Activated T-cell treated with anti-CD3 and anti-CD28 coated beads, Interleukin-2, amount 50 U/mL, for 72 hours (primary cell): ENCODE measurements around the gene MUC22. TPM values are rescaled to one million over a fixed set of nuclear protein-coding genes. Genes with fewer than 3 reads are reported as not detected.
A peak's percentile ranks its signal among the peaks of the same experiment; 100 is the strongest.
"Not testable (repeated sequence)": the region's sequence is repeated elsewhere in the genome, so short reads cannot be mapped to it uniquely, and the experiment has no call there.

Experiments
- ATAC-seq, 2 donors: fragments of 150-1000 bp; cut with Tn5 transposase; replicated peaks in 1 of 2; 2 replicates each; pipeline ENCODE4 v1.10.0; 2021; ENCODE audit warnings: moderate library complexity in 2 of 2, mild to moderate bottlenecking in 1 of 2
- DNase-seq, 2 donors: peaks; one replicate each; pipeline ENCODE4 v3.0.0; 2021 to 2022; ENCODE audit warnings: mixed read lengths in 1 of 2
- H3K27ac Mint-ChIP-seq: one replicate; pipeline ENCODE4 v1.8.0; 2022; ENCODE audit warnings: mild to moderate bottlenecking, moderate library complexity, mixed read lengths
- H3K27me3 Mint-ChIP-seq: one replicate; pipeline ENCODE4 v1.8.0; 2022; ENCODE audit warnings: low read depth, mixed read lengths
- H3K36me3 Mint-ChIP-seq, 2 donors: one replicate each; pipeline ENCODE4 v1.8.0; 2022; ENCODE audit warnings: mixed read lengths in 2 of 2, mild to moderate bottlenecking in 1 of 2; ENCODE audit not compliant: insufficient read depth in 2 of 2
- H3K4me1 Mint-ChIP-seq: one replicate; pipeline ENCODE4 v1.8.0; 2022; ENCODE audit warnings: low read depth, mixed read lengths
- H3K4me3 Mint-ChIP-seq, 2 donors: one replicate each; pipeline ENCODE4 v1.8.0; 2022; ENCODE audit warnings: mild to moderate bottlenecking in 2 of 2, mixed read lengths in 2 of 2, moderate library complexity in 2 of 2
- H3K9me3 Mint-ChIP-seq, 2 donors: one replicate each; pipeline ENCODE4 v1.8.0; 2022; ENCODE audit warnings: mixed read lengths in 2 of 2
- total RNA-seq, 2 donors: library from RNA; stranded (reverse); gene quantifications; one replicate each; pipeline ENCODE4 v1.2.3, GENCODE V29; 2022

Gene MUC22
- total RNA-seq, 2 donors from 2014 or later = not detected

DNA sequence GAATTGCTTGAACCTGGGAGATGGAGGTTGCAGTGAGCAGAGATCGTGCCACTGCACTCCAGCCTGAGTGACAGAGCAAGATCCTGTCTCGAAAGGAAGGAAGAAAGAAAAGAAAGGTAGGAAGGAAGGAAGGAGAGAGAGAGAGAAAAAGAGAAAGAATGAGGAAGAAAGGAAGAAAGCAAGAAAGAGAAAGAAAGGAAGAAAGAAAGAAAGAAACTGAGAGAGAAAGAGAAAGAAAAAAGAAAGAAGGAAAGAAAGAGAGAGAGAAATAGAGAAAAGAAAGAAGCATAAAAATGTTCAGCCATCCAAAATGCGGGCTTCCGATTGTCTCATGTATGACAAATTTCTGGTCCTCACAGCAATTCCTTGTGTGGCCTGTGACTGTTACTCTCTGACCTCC lies 22.8 kb downstream of the MUC22 start:
- DNase-seq (no peak), ATAC-seq (no peak)
- no peaks in the 10 kb centered on the region for H3K9me3 Mint-ChIP-seq
- H3K4me1 Mint-ChIP-seq = peaks cover 27% of the 10 kb centered on the region
- H3K27me3 Mint-ChIP-seq = peaks cover 38% of the 10 kb centered on the region
- H3K27ac Mint-ChIP-seq = no peak overlapping the region
- H3K36me3 Mint-ChIP-seq = no peaks in the 10 kb centered on the region
- no peak overlapping the region for H3K4me3 Mint-ChIP-seq

GRCh38 chr6:31035862-31036497 lies 25.7 kb downstream of the MUC22 start:
- Mint-ChIP-seq H3K4me1 (peaks cover 27% of the 10 kb centered on the region), H3K27ac (no peak overlapping the region), H3K36me3 (no peaks in the 10 kb centered on the region), H3K4me3 (peak overlapping the region in 1 of 2 donors; percentile 11), H3K27me3 (peaks cover 50% of the 10 kb centered on the region), H3K9me3 (no peaks in the 10 kb centered on the region)
- DNase-seq (no peak), ATAC-seq (no peak)

DNA sequence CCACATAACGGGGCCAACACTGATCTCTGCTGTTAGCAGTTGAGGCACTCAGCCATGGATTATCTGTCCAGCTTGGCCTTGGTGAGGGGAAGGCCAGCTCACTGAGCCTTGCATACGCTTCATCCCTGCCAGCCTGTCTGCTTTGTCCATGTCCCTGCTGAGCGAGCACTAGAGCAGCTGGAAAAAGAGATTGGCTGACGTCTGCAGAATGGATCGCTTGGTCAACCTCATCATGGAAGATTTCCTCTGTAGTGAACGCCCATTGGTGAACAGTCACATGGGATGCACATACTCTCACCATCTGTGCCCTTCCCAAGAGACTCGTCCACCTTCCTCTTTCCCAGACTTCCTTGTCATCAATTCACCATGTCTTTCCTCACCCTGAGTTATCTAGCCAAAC lies 26.9 kb downstream of the MUC22 start:
- H3K9me3 Mint-ChIP-seq = no peaks in the 10 kb centered on the region
- no peak for ATAC-seq

GRCh38 chr6:31037682-31038081 lies 27.4 kb downstream of the MUC22 start:
- Mint-ChIP-seq H3K27me3 (peaks cover 33% of the 10 kb centered on the region), H3K4me1 (peaks cover 27% of the 10 kb centered on the region), H3K36me3 (no peaks in the 10 kb centered on the region), H3K4me3 (no peak overlapping the region), H3K27ac (no peak overlapping the region), H3K9me3 (no peaks in the 10 kb centered on the region)
- ATAC-seq = no peak
- DNase-seq = no peak

More for the DNA sequence above, 26.9 kb downstream of the MUC22 start:
- H3K4me1 Mint-ChIP-seq = peaks cover 27% of the 10 kb centered on the region
- no peak overlapping the region for H3K4me3 Mint-ChIP-seq
- no peak overlapping the region for H3K27ac Mint-ChIP-seq
- H3K36me3 Mint-ChIP-seq = no peaks in the 10 kb centered on the region
- H3K27me3 Mint-ChIP-seq = peaks cover 38% of the 10 kb centered on the region
- no peak for DNase-seq

DNA sequence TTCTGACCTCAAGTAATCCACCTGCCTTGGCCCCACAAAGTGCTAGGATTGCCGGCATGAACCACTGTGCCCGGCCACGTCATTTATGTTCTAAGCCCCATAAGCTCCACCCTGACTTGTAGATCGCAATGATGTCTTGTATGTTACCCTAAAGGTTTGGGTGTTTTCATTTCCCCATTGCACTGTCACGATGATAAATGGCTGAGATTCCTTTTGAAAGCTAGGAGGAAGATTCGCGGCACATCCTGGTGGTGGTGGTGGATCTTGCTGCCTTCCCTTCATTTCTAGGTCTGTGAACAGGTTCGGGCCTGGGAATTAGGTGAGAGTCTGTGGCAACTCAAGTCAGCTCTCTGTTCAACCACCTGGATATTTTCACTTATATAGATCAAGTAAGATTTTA lies 28.3 kb downstream of the MUC22 start:
- peaks cover 27% of the 10 kb centered on the region for H3K4me1 Mint-ChIP-seq
- no peak overlapping the region for H3K27ac Mint-ChIP-seq
- no peaks in the 10 kb centered on the region for H3K36me3 Mint-ChIP-seq
- DNase-seq (no peak), ATAC-seq (no peak)
- no peaks in the 10 kb centered on the region for H3K9me3 Mint-ChIP-seq
- no peak overlapping the region for H3K4me3 Mint-ChIP-seq
- peaks cover 30% of the 10 kb centered on the region for H3K27me3 Mint-ChIP-seq

GRCh38 chr6:31040801-31041200 lies 30.5 kb downstream of the MUC22 start:
- H3K27me3 Mint-ChIP-seq = peaks cover 23% of the 10 kb centered on the region
- no peaks in the 10 kb centered on the region for H3K36me3 Mint-ChIP-seq
- no peak overlapping the region for H3K27ac Mint-ChIP-seq
- H3K4me3 Mint-ChIP-seq = no peak overlapping the region
- H3K9me3 Mint-ChIP-seq = no peaks in the 10 kb centered on the region
- ATAC-seq (no peak), DNase-seq (no peak)
- peaks cover 18% of the 10 kb centered on the region for H3K4me1 Mint-ChIP-seq

DNA sequence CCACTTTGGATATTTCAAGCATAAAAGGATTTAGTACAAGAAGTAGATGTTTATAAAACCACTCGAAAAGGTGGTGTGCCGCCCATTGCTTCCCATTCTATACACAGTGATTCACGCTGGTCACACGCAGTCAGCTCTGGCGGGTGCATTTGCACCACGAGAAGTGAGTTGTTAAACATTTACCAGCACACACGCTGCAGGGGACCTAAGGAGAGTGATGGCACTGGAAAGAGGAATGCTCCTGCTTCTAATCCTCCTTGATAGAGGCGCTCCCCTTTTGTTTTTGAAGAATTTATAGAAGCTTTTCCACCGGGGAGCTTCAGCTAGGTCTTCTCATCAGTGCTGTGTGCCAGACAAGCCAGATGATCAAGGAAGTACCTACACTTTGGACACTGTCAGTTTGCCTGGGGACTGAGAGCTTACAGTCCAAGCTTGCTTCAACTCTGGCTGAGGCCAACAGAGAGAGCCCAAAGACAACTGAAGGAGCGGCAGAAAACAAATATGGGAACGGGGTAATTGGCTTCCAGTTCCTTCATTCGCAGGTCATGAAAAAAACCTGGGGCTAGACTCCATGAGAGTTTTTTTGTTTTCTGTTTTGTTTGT lies 31.2 kb downstream of the MUC22 start:
- Mint-ChIP-seq H3K4me1 (peaks cover 12% of the 10 kb centered on the region), H3K4me3 (no peak overlapping the region), H3K36me3 (no peaks in the 10 kb centered on the region), H3K9me3 (no peaks in the 10 kb centered on the region), H3K27ac (no peak overlapping the region), H3K27me3 (peaks cover 20% of the 10 kb centered on the region)
- DNase-seq = no peak
- no peak for ATAC-seq

- Mint-ChIP-seq H3K9me3 (no peaks in the 10 kb centered on the region), H3K27ac (no peak overlapping the region), H3K36me3 (no peaks in the 10 kb centered on the region), H3K4me1 (no peaks in the 10 kb centered on the region), H3K4me3 (peak overlapping the region in 1 of 2 donors; percentile 8), H3K27me3 (peaks cover 17% of the 10 kb centered on the region)
- ATAC-seq = peak in 1 of 2 donors; percentile 36
- peak; percentile 34 to 40 for DNase-seq
These were observed 32.5 kb downstream of the MUC22 start for GRCh38 chr6:31042806-31043205.

DNA sequence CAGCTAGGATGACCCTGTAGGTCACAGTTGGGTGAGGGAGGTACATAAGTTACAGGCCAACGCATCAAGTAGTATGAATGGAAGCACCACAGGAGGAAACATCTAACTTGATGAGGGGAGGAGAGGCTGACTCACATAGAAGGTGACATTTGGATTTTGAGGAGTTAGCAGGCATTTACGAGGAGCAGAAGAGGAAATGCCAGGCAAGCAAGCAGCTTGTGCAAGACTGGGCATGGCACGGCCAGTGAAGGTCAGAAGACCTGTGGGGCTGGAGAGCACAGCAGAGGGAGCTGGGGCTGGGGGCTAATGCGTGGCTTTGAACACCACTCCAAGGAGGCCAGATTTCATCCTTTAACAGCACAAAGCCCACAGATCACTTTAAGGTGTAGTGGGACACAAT lies 37.8 kb downstream of the MUC22 start:
- Mint-ChIP-seq H3K27ac (no peak overlapping the region), H3K4me1 (no peaks in the 10 kb centered on the region), H3K36me3 (no peaks in the 10 kb centered on the region), H3K27me3 (peaks cover 25% of the 10 kb centered on the region), H3K4me3 (no peak overlapping the region), H3K9me3 (no peaks in the 10 kb centered on the region)
- no peak for ATAC-seq
- DNase-seq = no peak

DNA sequence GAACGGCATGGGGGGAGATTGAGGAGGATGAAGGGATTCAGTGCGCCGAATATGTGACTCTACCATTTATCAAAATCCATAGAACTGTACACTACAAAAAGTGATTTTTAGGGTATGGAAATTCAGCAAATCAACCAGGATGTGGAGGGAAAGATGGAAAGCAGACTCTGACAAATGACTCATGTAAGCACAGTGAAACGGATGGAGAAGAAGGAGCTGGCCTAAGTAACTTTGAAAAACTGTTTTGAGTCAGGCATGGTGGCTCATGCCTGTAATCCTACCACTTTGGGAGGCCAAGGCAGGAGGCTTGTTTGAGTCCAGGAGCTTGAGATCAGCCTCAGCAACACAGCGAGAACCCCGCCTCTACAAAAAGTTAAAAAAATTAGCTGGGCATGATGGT lies 39.2 kb downstream of the MUC22 start:
- Mint-ChIP-seq H3K9me3 (no peaks in the 10 kb centered on the region), H3K27me3 (peaks cover 33% of the 10 kb centered on the region), H3K4me1 (no peaks in the 10 kb centered on the region), H3K27ac (no peak overlapping the region), H3K36me3 (no peaks in the 10 kb centered on the region), H3K4me3 (no peak overlapping the region)
- ATAC-seq = no peak
- DNase-seq = no peak

DNA sequence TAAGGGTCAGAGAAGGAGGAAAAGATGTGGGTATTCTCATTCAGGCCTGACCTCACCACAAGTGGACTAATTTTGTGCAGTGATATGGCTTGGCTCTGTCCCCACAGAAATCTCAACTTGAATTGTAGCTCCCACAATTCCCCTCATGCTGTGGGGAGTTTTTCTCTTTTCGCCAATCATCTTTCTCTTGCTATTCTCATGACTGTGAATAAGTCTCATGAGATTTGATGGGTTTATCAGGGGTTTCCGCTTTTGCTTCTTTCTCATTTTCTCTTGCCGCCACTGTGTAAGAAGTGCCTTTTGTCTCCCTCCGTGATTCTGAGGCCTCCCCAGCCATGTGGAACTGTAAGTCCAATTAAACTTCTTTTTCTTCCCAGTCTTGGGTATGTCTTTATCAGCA lies 42.9 kb downstream of the MUC22 start:
- H3K36me3 Mint-ChIP-seq, ATAC-seq, H3K4me1 Mint-ChIP-seq, H3K9me3 Mint-ChIP-seq, DNase-seq, H3K27ac Mint-ChIP-seq, H3K4me3 Mint-ChIP-seq: not testable (repeated sequence)
- peaks cover 38% of the 10 kb centered on the region for H3K27me3 Mint-ChIP-seq

- H3K4me3 Mint-ChIP-seq = no peak overlapping the region
- DNase-seq (no peak), ATAC-seq (no peak)
- no peaks in the 10 kb centered on the region for H3K9me3 Mint-ChIP-seq
- H3K27ac Mint-ChIP-seq = no peak overlapping the region
- no peaks in the 10 kb centered on the region for H3K4me1 Mint-ChIP-seq
- no peaks in the 10 kb centered on the region for H3K36me3 Mint-ChIP-seq
- H3K27me3 Mint-ChIP-seq = peaks cover 33% of the 10 kb centered on the region
These were observed 43.6 kb downstream of the MUC22 start for GRCh38 chr6:31053873-31054272.

GRCh38 chr6:31055441-31055840 lies 45.2 kb downstream of the MUC22 start:
- Mint-ChIP-seq H3K27me3 (peaks cover 33% of the 10 kb centered on the region), H3K4me1 (no peaks in the 10 kb centered on the region), H3K36me3 (no peaks in the 10 kb centered on the region), H3K27ac (no peak overlapping the region), H3K9me3 (no peaks in the 10 kb centered on the region), H3K4me3 (no peak overlapping the region)
- DNase-seq = no peak
- ATAC-seq = peak in 1 of 2 donors; percentile 45

DNA sequence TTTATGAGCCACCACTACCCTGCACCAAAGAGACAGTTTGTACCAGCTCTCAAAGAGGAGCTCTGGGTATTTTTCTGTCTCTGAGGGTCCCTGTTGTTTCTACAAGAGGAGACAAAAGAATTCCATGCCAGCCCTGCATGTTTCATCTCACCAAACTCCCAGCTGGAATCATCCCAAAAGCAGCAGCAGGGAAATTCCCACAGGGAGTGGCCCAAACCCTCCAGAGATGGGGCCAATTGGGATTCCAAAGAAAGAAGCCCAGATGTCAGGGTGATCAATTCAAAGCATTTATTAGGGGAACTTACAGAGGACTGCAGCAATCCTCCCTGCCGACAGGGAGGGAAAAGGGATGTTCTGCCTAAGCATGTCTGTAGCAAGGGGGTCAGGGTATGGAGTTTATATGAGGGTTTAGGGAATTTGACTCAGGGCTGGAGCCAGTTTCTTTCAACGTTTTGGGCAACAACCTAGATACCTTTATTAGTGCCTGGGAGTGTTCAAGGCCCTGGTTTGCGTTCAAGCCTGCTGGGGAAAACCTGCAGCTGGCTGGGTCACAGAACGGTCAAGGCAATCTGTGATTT lies 47.2 kb downstream of the MUC22 start:
- Mint-ChIP-seq H3K4me1 (no peaks in the 10 kb centered on the region), H3K27ac (no peak overlapping the region), H3K27me3 (peaks cover 20% of the 10 kb centered on the region), H3K4me3 (no peak overlapping the region), H3K9me3 (no peaks in the 10 kb centered on the region), H3K36me3 (no peaks in the 10 kb centered on the region)
- no peak for ATAC-seq
- DNase-seq = no peak
